Activated naive CD4-positive, alpha-beta T cell treated with anti-CD3 and anti-CD28 coated beads, Interleukin-2, amount 10 ng/mL, durations not matched to agents 7 days and 5 days (primary cell): ENCODE results near the gene PPARA.
A peak's percentile ranks its signal among the peaks of the same experiment; 100 is the strongest.
"Not testable (repeated sequence)": the region's sequence is repeated elsewhere in the genome, so short reads cannot be mapped to it uniquely, and the experiment has no call there.

Source experiments
- CTCF ChIA-PET: fragments of 350-600 bp; sonication (Branson Sonifier 250); formaldehyde crosslinking; loops from one replicate; lab custom pipeline; 2021; ENCODE audit warnings: antibody characterized with exemption; lab: Charles Lee
- DNase-seq: peaks from one replicate; pipeline ENCODE4 v3.0.0-alpha.2; 2020
- H3K27ac Mint-ChIP-seq: one replicate; pipeline ENCODE4 v1.8.0; 2021; ENCODE audit warnings: mild to moderate bottlenecking, moderate library complexity, mixed read lengths
- H3K27me3 Mint-ChIP-seq: one replicate; pipeline ENCODE4 v1.8.0; 2021; ENCODE audit warnings: mild to moderate bottlenecking, mixed read lengths
- H3K36me3 Mint-ChIP-seq: one replicate; pipeline ENCODE4 v1.8.0; 2021; ENCODE audit warnings: mixed read lengths
- H3K4me1 Mint-ChIP-seq: one replicate; pipeline ENCODE4 v1.8.0; 2021; ENCODE audit warnings: mixed read lengths
- H3K4me3 Mint-ChIP-seq: one replicate; pipeline ENCODE4 v1.8.0; 2021; ENCODE audit warnings: mild to moderate bottlenecking, moderate library complexity, mixed read lengths
- H3K9me3 Mint-ChIP-seq: one replicate; pipeline ENCODE4 v1.8.0; 2021; ENCODE audit warnings: mixed read lengths

Gene PPARA

DNA sequence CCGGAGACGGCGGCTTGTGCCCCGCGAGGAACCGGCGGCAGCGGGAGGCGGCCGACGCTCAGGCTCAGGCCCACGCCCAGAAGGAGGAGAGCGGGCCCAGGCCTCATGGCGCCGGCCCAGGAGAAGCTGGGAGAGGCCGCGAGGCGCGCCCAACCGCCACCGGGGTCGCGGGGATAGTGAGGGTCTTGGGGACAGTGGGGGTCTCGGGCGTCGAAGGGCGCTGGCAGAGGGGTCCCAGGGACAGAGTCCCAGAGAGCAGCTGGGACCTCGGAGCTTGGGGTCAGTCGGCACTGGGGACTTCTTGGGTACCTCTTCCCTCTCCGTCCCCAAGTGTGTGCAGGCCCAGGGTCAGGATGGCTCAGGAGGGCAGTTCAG lies 112.9 kb downstream of the PPARA start, which contains the start of gene PKDREJ:
TSS of gene PKDREJ (minus strand) at position 128 of the 375 bp plus-strand sequence. CDS start at position 107, 21 bp downstream.
- Mint-ChIP-seq H3K27ac (no peak within 1 kb of the TSS), H3K27me3 (peaks cover 88% of the 10 kb centered on the region), H3K4me3 (no peak within 1 kb of the TSS), H3K4me1 (peaks cover 15% of the 10 kb centered on the region), H3K9me3 (peaks cover 15% of the 10 kb centered on the region), H3K36me3 (peaks cover 14% of the 10 kb centered on the region)
- CTCF ChIA-PET = no interaction called here
- DNase-seq = no peak

DNA sequence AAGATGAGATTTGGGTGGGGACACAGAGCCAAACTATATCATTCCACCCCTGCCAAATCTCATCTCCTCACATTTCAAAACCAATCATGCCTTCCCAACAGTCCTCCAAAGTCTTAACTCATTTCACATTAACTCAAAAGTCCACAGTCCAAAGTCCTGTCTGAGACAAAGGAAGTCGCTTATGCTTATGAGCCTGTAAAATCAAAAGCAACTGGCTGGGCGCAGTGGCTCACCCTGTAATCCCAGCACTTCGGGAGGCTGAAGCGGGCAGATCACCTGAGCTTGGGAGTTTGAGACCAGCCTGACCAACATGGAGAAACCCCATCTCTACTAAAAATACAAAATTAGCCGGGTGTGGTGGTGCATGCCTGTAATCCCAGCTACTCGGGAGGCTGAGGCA lies 114.2 kb downstream of the PPARA start:
- peaks cover 15% of the 10 kb centered on the region for H3K9me3 Mint-ChIP-seq
- H3K4me3 Mint-ChIP-seq, CTCF ChIA-PET, DNase-seq, H3K27ac Mint-ChIP-seq: not testable (repeated sequence)
- H3K27me3 Mint-ChIP-seq = peaks cover 75% of the 10 kb centered on the region
- peaks cover 14% of the 10 kb centered on the region for H3K36me3 Mint-ChIP-seq
- peaks cover 22% of the 10 kb centered on the region for H3K4me1 Mint-ChIP-seq

DNA sequence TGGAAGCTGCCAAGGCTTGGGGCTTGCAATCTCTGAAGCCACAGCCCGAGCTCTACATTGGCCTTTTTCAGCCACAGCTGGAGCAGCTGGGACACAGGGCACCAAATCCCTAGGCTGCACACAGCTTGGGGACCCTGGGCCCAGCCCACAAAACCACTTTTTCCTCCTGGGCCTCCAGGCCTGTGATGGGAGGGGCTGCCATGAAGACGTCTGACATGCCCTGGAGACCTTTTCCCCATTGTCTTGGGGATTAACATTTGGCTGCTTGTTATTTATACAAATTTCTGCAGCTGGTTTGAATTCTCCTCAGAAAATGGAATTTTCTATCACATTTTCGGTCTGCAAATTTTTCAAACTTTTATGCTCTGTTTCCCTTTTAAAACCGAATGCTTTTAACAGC lies 115.3 kb downstream of the PPARA start:
- Mint-ChIP-seq H3K4me1 (peaks cover 24% of the 10 kb centered on the region), H3K27me3 (peaks cover 64% of the 10 kb centered on the region), H3K36me3 (peaks cover 16% of the 10 kb centered on the region), H3K9me3 (peaks cover 15% of the 10 kb centered on the region)
- H3K4me3 Mint-ChIP-seq, CTCF ChIA-PET, DNase-seq, H3K27ac Mint-ChIP-seq: not testable (repeated sequence)

DNA sequence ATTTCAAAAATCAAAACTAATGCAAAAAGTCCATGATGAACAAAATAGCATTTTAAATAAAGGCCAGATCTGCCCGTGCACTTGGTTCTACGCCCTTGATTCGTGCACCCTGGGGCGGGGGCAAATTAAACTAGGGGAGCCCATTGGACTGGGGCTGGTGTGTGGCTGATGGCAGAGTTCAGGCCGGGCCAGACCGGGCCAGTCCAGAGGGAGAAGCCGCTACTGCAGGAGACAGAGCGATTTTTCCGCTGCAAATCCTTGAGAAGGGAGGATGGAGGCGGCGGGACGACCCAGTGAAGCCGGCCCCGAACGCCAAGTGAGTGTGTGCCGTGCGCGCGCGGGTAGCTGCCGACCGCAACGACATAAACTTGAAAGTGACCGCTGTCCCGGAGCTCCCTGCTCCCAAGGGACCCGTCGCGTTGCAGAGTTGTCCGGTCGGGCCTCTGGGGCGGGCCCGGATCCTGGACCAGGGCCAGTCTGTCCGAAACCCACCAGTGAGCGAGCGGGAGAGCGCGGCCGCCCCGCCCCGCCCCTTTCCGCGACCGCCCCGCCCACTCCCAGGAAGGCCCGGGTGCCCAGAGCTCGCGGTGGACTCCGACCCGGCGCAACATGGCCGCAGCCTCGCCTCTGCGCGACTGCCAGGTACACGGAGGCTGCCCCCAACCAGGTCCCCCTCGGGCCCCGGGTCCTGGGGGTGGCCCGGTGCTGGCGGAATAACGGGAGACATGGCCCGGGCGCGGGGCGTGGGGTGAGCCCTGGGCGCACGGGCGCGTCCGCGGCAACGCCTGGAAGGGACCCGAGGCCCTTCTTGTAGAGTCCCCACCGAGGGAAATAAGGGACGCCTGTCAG lies 117.3 kb downstream of the PPARA start, which contains the start of gene TTC38:
TSS of gene TTC38 (plus strand) at position 578 of the 849 bp plus-strand sequence. CDS start at position 610, 32 bp downstream.
- Mint-ChIP-seq H3K27ac (peak within 1 kb of the TSS; percentile 67), H3K36me3 (peaks cover 16% of the 10 kb centered on the region), H3K4me3 (peak within 1 kb of the TSS; percentile 84), H3K9me3 (peaks cover 14% of the 10 kb centered on the region), H3K27me3 (peaks cover 43% of the 10 kb centered on the region), H3K4me1 (peaks cover 20% of the 10 kb centered on the region)
- DNase-seq = peak; percentile 72
- CTCF ChIA-PET = interaction anchor here (1.3 kb wide), 1 partner anchor 30 kb away, joined by 3 read pairs; no protein-coding TSS in a partner anchor

DNA sequence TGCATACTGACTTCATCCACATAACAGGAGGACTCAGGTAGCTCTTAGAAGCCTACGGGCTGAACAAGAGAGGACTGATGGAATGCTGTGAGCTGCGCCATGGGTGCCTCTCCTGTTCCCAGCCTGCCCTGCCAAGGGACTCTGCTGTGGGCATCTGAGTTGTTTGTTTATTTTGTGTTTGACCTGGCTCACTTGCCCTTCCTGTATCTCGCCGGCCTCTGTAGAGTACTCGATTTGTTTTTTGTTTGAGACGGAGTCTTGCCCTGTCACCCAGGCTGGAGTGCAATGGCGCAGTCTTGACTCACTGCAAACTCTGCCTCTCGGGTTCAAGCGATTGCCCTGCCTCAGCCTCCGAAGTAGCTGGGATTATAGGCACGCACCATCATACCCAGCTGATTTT lies 119.2 kb downstream of the PPARA start:
- H3K27me3 Mint-ChIP-seq = peaks cover 27% of the 10 kb centered on the region
- peaks cover 8% of the 10 kb centered on the region for H3K36me3 Mint-ChIP-seq
- peaks cover 18% of the 10 kb centered on the region for H3K4me1 Mint-ChIP-seq
- no peak overlapping the region for H3K27ac Mint-ChIP-seq
- CTCF ChIA-PET = no interaction called here
- H3K4me3 Mint-ChIP-seq = peak overlapping the region; percentile 60
- H3K9me3 Mint-ChIP-seq = peaks cover 11% of the 10 kb centered on the region
- peak; percentile 15 for DNase-seq

DNA sequence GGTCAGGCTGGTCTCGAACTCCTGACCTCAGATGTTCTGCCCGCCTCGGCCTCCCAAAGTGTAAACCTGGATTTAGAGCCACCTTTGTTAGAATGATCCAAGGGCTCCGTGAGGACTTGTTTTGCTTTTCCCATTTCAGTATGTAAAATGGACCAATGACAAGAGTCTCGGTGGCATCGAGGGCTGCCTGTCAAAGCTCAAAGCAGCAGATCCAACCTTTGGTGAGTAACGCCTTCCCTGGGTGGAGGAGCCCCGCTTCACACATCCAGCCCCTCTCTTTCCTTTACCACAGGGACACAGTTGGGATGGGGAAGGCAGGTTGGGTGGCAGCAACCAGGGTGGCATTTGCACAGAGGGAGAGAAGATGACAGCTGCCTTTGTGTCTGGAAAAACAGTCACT lies 121.9 kb downstream of the PPARA start:
- peaks cover 3% of the 10 kb centered on the region for H3K9me3 Mint-ChIP-seq
- CTCF ChIA-PET = no interaction called here
- no peak overlapping the region for H3K4me3 Mint-ChIP-seq
- H3K36me3 Mint-ChIP-seq = peaks cover 11% of the 10 kb centered on the region
- peak; percentile 16 for DNase-seq
- peaks cover 19% of the 10 kb centered on the region for H3K4me1 Mint-ChIP-seq
- no peak overlapping the region for H3K27ac Mint-ChIP-seq
- peaks cover 5% of the 10 kb centered on the region for H3K27me3 Mint-ChIP-seq

DNA sequence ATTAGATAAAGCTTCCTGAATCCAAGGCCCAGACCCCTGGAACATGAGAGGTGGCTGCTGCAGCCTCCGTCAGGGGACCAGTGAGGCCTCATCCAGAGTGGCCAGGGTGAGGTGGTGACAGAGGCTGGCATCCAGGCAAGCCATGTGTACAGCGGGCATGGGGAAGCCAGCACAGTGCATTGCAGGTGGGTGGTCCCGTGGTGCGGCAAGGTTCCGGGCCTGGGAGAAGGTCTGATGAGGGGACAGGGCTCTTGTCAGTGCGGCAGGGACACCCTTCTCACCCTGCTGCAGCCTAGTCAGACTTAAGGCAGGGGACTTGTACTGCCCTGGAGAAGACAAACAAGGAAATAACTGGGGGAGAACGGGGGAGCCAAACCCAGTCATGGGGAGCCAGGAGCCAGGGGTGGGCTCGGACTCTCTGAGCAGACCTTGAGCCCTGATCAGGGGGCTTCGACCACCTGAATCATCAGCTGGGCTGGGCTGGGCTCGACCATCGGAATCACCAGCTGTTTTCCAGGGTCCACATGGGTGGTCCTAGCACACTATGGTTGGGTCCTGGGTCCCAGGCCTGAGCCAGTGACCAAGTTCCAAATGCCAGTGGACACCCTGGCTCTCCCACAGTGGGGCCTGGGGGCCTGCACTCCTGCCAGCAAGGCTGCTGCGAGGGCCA lies 122.6 kb downstream of the PPARA start:
- CTCF ChIA-PET = no interaction called here

DNA sequence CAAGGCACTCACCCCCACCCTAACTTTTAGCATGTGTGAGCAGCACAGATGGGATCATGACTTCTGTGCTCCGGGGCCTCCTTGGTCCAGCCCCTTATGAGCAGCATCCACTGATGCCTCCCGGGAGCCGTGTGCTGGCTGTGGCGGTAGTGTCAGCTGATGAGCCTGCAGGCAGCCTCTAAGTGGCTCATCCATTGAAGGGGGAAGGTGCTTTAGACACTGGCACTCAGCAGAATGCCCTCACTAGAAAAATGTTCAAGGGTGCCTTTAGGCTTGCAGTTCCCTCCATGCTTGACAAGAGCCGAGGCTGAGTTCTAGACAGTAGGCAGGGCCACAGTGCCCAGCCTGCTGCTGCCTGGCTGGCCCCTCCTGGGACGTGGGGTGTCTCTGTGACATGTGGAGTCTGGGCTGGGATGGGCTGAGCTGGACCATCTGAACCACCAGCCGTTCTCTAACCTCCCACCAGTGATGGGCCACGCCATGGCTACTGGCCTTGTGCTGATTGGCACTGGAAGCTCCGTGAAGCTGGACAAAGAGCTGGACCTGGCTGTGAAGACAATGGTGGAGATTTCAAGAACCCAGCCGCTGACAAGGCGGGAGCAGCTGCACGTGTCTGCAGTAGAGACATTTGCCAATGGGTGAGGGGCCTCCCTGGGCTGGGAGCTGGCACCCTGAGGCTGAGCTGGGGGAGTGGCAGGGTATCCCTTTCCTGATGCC lies 123.3 kb downstream of the PPARA start:
- H3K36me3 Mint-ChIP-seq = peaks cover 11% of the 10 kb centered on the region
- peaks cover 10% of the 10 kb centered on the region for H3K4me1 Mint-ChIP-seq
- H3K27me3 Mint-ChIP-seq = no peaks in the 10 kb centered on the region
- peaks cover 3% of the 10 kb centered on the region for H3K9me3 Mint-ChIP-seq
- CTCF ChIA-PET = no interaction called here
- no peak overlapping the region for H3K4me3 Mint-ChIP-seq
- H3K27ac Mint-ChIP-seq = no peak overlapping the region
- no peak for DNase-seq

More for the DNA sequence above, 122.6 kb downstream of the PPARA start:
- Mint-ChIP-seq H3K4me3 (no peak overlapping the region), H3K27ac (no peak overlapping the region), H3K27me3 (no peaks in the 10 kb centered on the region), H3K36me3 (peaks cover 11% of the 10 kb centered on the region), H3K4me1 (peaks cover 13% of the 10 kb centered on the region), H3K9me3 (peaks cover 3% of the 10 kb centered on the region)
- DNase-seq = peak; percentile 11

DNA sequence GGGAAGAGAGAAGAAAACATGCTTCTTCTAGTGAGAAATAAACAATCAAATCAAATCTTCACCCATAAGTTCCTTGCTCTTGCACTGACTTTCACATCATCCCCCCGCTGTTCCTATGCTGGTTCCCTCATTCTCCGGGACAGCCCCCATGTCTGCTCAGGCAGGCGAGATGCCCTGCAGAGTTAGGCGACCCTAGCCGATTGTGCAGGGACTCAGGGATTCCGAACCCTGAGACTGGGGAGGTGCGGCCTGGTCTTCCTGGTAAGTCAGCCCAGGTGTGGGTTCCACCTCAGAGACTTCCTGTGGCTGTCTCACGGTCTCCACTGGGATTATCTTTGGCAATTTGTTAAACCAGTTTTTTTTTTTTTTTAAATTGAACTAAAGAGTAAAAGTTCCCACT lies 124.1 kb downstream of the PPARA start:
- Mint-ChIP-seq H3K4me1 (peaks cover 6% of the 10 kb centered on the region), H3K36me3 (peaks cover 11% of the 10 kb centered on the region), H3K4me3 (no peak overlapping the region)

DNA sequence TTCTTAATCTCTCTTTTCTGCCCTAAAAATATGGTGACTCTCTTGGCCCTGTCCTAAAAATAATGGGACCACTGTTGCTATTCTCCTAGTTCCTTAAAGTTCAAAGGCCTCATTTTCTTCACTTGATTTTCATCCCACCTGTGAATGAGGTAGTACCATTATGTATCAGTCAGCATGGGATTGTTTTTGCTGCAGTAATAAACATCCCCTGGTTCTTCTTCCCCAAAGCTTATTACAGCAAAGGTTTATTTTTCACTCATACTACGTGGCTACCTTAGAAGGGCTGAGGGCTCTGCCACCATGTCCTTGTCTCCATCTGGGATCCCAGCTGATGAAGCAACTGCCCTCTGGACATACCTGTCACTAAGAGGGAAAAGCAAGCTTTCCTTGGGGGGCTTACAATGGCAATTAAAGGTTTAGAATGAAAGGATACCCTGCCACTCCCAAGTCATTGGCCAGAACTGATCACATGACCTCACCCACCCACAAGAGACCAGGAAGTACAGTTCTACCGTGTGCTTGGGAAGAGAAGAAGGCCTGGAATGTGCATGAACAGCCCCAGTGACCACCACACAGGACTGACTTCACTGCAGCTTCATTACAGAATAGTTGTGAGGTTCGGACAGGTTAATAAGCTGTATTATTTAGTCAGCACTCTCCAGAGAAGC lies 125.3 kb downstream of the PPARA start:
- Mint-ChIP-seq H3K27ac (no peak overlapping the region), H3K9me3 (peaks cover 3% of the 10 kb centered on the region), H3K4me1 (peaks cover 2% of the 10 kb centered on the region), H3K4me3 (no peak overlapping the region), H3K27me3 (no peaks in the 10 kb centered on the region), H3K36me3 (peaks cover 9% of the 10 kb centered on the region)
- CTCF ChIA-PET = interaction anchor here (1.0 kb wide), 1 partner anchor 269 kb away, joined by 3 read pairs; no protein-coding TSS in a partner anchor
- DNase-seq = no peak

More for the DNA sequence above, 124.1 kb downstream of the PPARA start:
- DNase-seq = no peak
- H3K27ac Mint-ChIP-seq = no peak overlapping the region
- CTCF ChIA-PET = no interaction called here
- peaks cover 3% of the 10 kb centered on the region for H3K9me3 Mint-ChIP-seq
- H3K27me3 Mint-ChIP-seq = no peaks in the 10 kb centered on the region

DNA sequence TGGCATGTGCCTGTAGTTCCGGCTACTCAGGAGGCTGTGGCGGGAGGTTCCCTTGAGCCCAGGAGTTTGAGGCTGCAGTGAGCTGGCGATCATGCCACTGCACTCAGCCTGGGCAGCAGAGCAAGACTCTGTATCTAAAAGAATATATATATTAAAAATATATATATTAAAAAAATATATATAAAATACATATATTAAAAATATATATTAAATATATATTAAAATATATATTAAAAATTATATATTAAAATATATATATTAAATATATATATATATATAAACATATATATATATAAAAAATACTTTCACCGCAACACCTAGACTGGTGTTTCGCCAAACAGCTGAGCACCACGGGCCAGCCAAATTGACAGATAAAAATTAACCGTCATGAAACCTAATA lies 126.2 kb downstream of the PPARA start:
- H3K4me3 Mint-ChIP-seq = no peak overlapping the region
- no peak overlapping the region for H3K27ac Mint-ChIP-seq
- peaks cover 3% of the 10 kb centered on the region for H3K9me3 Mint-ChIP-seq
- H3K4me1 Mint-ChIP-seq = peaks cover 2% of the 10 kb centered on the region
- CTCF ChIA-PET = interaction anchor here (0.7 to 0.9 kb wide), 2 partner anchors 155 to 232 kb away, joined by 3 to 4 read pairs; no protein-coding TSS in a partner anchor
- no peaks in the 10 kb centered on the region for H3K27me3 Mint-ChIP-seq
- no peak for DNase-seq
- peaks cover 9% of the 10 kb centered on the region for H3K36me3 Mint-ChIP-seq

DNA sequence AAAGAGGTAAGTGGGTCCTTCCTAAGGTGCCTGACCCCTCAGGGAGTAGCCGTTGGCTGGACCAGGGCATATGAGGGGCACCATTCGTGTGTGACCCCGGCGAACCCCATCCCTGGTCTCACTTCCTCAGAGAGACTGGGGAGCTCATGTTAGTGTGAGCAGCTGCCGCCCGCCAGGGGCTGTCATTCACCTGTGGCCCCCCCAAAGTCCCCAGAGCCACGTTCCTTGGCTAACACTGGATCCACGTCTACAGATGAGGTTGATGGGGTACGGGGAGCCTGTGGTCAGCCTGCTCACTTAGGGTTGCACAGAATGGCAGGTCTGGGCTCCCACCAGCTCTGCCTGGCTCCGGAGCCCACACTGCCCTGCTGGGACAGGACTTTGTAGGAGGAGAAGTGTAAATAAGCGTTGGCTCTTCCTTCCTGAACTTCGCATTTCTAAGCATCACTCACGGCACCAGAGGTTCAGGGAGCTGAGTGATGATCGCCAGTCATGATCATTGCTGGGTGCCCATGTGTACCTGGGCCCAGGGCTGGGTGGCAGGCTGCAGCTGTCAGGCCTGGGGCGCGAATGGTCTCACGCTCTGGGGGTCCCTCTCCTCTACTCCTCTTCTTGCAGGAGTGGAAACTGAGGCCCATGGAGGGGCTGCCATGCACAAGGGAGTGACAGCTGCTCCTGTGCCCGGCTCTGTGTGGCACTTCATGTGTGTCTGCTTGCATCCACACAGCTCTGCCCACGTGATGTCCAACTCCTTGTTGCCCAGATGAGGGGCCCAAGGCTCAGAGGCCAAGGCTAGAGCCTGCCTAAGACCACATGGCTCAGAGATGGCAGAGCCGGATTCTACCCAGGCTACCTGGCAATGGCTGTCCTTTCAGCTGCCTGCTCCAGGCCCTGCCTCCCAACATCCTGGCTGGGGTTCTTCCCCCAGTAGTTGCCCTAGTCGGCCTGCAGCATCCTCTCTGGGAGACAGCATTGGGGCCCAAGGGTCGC lies 128.6 kb downstream of the PPARA start:
- Mint-ChIP-seq H3K9me3 (peaks cover 3% of the 10 kb centered on the region), H3K4me1 (peaks cover 2% of the 10 kb centered on the region), H3K27me3 (no peaks in the 10 kb centered on the region), H3K4me3 (no peak overlapping the region), H3K27ac (no peak overlapping the region), H3K36me3 (peaks cover 10% of the 10 kb centered on the region)
- no peak for DNase-seq
- CTCF ChIA-PET = no interaction called here
